PFSK-1 (cell line): ENCODE measurements around the gene RPS4Y1.

Experiments used
- FOXP2 ChIP-seq: optimal IDR thresholded peaks from 2 replicates; pipeline ENCODE3; 2011; ENCODE audit warnings: borderline replicate concordance, control low read depth, inconsistent platforms; ENCODE audit not compliant: insufficient read depth; ENCODE audit errors: extremely low read length, extremely low read depth
- POLR2AphosphoS5 ChIP-seq: IDR thresholded peaks from 2 replicates; pipeline ENCODE4 v1.6.1; 2012; ENCODE audit warnings: low read depth, mild to moderate bottlenecking, control low read depth, low read length, moderate library complexity
- REST ChIP-seq, 2 experiments: IDR thresholded peaks; 2 replicates each; pipeline versions ENCODE4 v1.6.1 to v1.8.0; 2011 to 2012; ENCODE audit warnings: low read depth in 2 of 2, low read length in 2 of 2, control low read depth in 1 of 2, inconsistent platforms in 1 of 2, mild to moderate bottlenecking in 1 of 2, moderate library complexity in 1 of 2; ENCODE audit not compliant: insufficient read depth in 1 of 2
- SIN3A ChIP-seq: IDR thresholded peaks from 2 replicates; pipeline ENCODE4 v1.6.1; 2012; ENCODE audit warnings: mild to moderate bottlenecking, low read length, moderate library complexity, borderline replicate concordance; ENCODE audit not compliant: insufficient read depth
- TAF1 ChIP-seq: IDR thresholded peaks from 2 replicates; pipeline ENCODE4 v1.6.1; 2012; ENCODE audit warnings: low read length, control low read depth, borderline replicate concordance; ENCODE audit not compliant: insufficient read depth

GRCh38 chrY:2860511-2860910 is 19.1 kb downstream of the RPS4Y1 start:
- TF ChIP-seq POLR2AphosphoS5 (no peak), TAF1 (no peak), REST (IDR thresholded peaks at IDR 0.05; ENCODE audit: insufficient read depth in 1 of 2, low read depth in 2 of 2, low read length in 2 of 2) (no peak), FOXP2 (no peak), SIN3A (no peak)
